ENCODE results near the gene SLC45A1.

GRCh38 chr1:8273036-8273435 is 44.9 kb upstream of the SLC45A1 start:
- TF ChIP-seq CTCF (optimal IDR thresholded peaks at IDR 0.05 in 1 of 3, IDR thresholded peaks at IDR 0.05 in 1 of 3, conservative IDR thresholded peaks at IDR 0.05 in 1 of 3; ENCODE audit: extremely low read depth in 1 of 3, insufficient read depth in 2 of 3, low read length in 3 of 3) (no peak), EZH2 (IDR thresholded peaks at IDR 0.05; ENCODE audit: low read length) (no peak)
